CD4-positive, CD25-positive, alpha-beta regulatory T cell (primary cell): ENCODE measurements around the gene FAM13A. TPM values are rescaled to one million over a fixed set of nuclear protein-coding genes. Genes with fewer than 3 reads are reported as not detected.

Source experiments
- ATAC-seq, 2 donors: fragments of 150-1000 bp; cut with Tn5 transposase; one replicate each; pipeline ENCODE4 v1.10.0; 2021; ENCODE audit warnings: low read depth in 2 of 2, moderate number of reproducible peaks in 2 of 2, moderate library complexity in 1 of 2
- DNase-seq, 3 donors: peaks; one replicate each; pipeline versions ENCODE4 v3.0.0 to v3.0.0-alpha.2; 2012 to 2022; ENCODE audit warnings: mixed read lengths in 1 of 3
- H3K27ac ChIP-seq: one replicate; pipeline ENCODE4 v1.7.0; 2013; ENCODE audit warnings: mild to moderate bottlenecking, low read length; ENCODE audit not compliant: insufficient read depth, poor library complexity, severe bottlenecking
- H3K27me3 ChIP-seq: one replicate; pipeline ENCODE4 v1.7.0; 2013; ENCODE audit warnings: low read length; ENCODE audit not compliant: control insufficient read depth, insufficient read depth
- H3K36me3 ChIP-seq: one replicate; pipeline ENCODE4 v1.7.0; 2013; ENCODE audit warnings: mild to moderate bottlenecking, low read length, moderate library complexity; ENCODE audit not compliant: control insufficient read depth, insufficient read depth
- H3K4me1 ChIP-seq: 2 replicates; pipeline ENCODE4 v1.7.0; 2013; ENCODE audit warnings: mild to moderate bottlenecking, low read length; ENCODE audit not compliant: insufficient read depth, control insufficient read depth, poor library complexity, severe bottlenecking
- H3K4me3 ChIP-seq: one replicate; pipeline ENCODE4 v1.7.0; 2013; ENCODE audit warnings: low read depth, mild to moderate bottlenecking, low read length, moderate library complexity
- H3K9me3 ChIP-seq, 2 experiments: 1 replicate in 1 of 2; 2 replicates in 1 of 2; pipeline ENCODE4 v1.7.0; 2013; ENCODE audit warnings: low read length in 2 of 2, mild to moderate bottlenecking in 1 of 2, moderate library complexity in 1 of 2; ENCODE audit not compliant: control insufficient read depth in 2 of 2
- H3K27ac Mint-ChIP-seq, 3 donors: one replicate each; pipeline ENCODE4 v1.8.0; 2020 to 2022; ENCODE audit warnings: mild to moderate bottlenecking in 3 of 3, mixed read lengths in 3 of 3, moderate library complexity in 2 of 3
- H3K27me3 Mint-ChIP-seq: one replicate; pipeline ENCODE4 v1.8.0; 2022; ENCODE audit warnings: mild to moderate bottlenecking, mixed read lengths
- H3K36me3 Mint-ChIP-seq: one replicate; pipeline ENCODE4 v1.8.0; 2020; ENCODE audit warnings: mixed read lengths
- H3K4me1 Mint-ChIP-seq, 4 donors: one replicate each; pipeline ENCODE4 v1.8.0; 2020 to 2022; ENCODE audit warnings: mixed read lengths in 4 of 4, mild to moderate bottlenecking in 1 of 4
- H3K4me3 Mint-ChIP-seq, 4 donors: one replicate each; pipeline ENCODE4 v1.8.0; 2020 to 2022; ENCODE audit warnings: mild to moderate bottlenecking in 4 of 4, mixed read lengths in 4 of 4, moderate library complexity in 3 of 4
- H3K9me3 Mint-ChIP-seq, 7 donors: one replicate each; pipeline ENCODE4 v1.8.0; 2020 to 2022; ENCODE audit warnings: mixed read lengths in 7 of 7, mild to moderate bottlenecking in 3 of 7, moderate library complexity in 2 of 7
- polyA plus RNA-seq, 4 donors: library from polyadenylated mRNA; unstranded; fragments of 300-500 nt; fragmentation: Illumina TruSeq; gene quantifications; one replicate each; pipeline ENCODE4 v1.2.3, GENCODE V29; 2021
- total RNA-seq: library from RNA; stranded (reverse); gene quantifications from one replicate; pipeline ENCODE4 v1.2.3, GENCODE V29; 2022

Gene FAM13A
- total and polyA plus RNA-seq, 5 donors from 2014 or later: 7.8 to 38.4 (median 11.1) TPM

GRCh38 chr4:88786011-88786410 is 271.0 kb downstream of the FAM13A start:
- Mint-ChIP-seq H3K4me3 (no peak overlapping the region), H3K27me3 (no peaks in the 10 kb centered on the region), H3K27ac (no peak overlapping the region), H3K9me3 (no peaks in the 10 kb centered on the region), H3K36me3 (peaks cover 28% of the 10 kb centered on the region), H3K4me1 (peaks cover 0 to 7% (median 3%) of the 10 kb centered on the region in 4 donors)
- Histone ChIP-seq H3K4me1 (no peaks in the 10 kb centered on the region), H3K27me3 (no peaks in the 10 kb centered on the region), H3K27ac (no peak overlapping the region), H3K36me3 (peaks cover 35% of the 10 kb centered on the region), H3K9me3 (no peaks in the 10 kb centered on the region), H3K4me3 (no peak overlapping the region)
- DNase-seq (no peak), ATAC-seq (no peak)

GRCh38 chr4:88780389-88780788 is 276.6 kb downstream of the FAM13A start:
- Mint-ChIP-seq H3K36me3 (peaks cover 16% of the 10 kb centered on the region), H3K27ac (no peak overlapping the region), H3K27me3 (no peaks in the 10 kb centered on the region), H3K9me3 (no peaks in the 10 kb centered on the region), H3K4me3 (no peak overlapping the region), H3K4me1 (peaks cover 0 to 5% (median 0%) of the 10 kb centered on the region in 4 donors)
- peaks cover 23% of the 10 kb centered on the region for H3K36me3 ChIP-seq
- H3K4me3 ChIP-seq: no peak overlapping the region
- no peak for ATAC-seq
- no peaks in the 10 kb centered on the region for H3K27me3 ChIP-seq
- H3K9me3 ChIP-seq: no peaks in the 10 kb centered on the region
- no peaks in the 10 kb centered on the region for H3K4me1 ChIP-seq
- DNase-seq: no peak
- no peak overlapping the region for H3K27ac ChIP-seq

- no peaks in the 10 kb centered on the region for H3K27me3 Mint-ChIP-seq
- H3K36me3 Mint-ChIP-seq: peaks cover 20% of the 10 kb centered on the region
- H3K4me3 Mint-ChIP-seq: no peak overlapping the region
- H3K9me3 ChIP-seq: no peaks in the 10 kb centered on the region
- peaks cover 22% of the 10 kb centered on the region for H3K36me3 ChIP-seq
- no peaks in the 10 kb centered on the region for H3K27me3 ChIP-seq
- peaks cover 0 to 4% (median 0%) of the 10 kb centered on the region in 7 donors for H3K9me3 Mint-ChIP-seq
- ATAC-seq (no peak), DNase-seq (no peak)
- H3K4me1 ChIP-seq: no peaks in the 10 kb centered on the region
- H3K4me1 Mint-ChIP-seq: peaks cover 0 to 6% (median 1%) of the 10 kb centered on the region in 4 donors
- no peak overlapping the region for H3K27ac Mint-ChIP-seq
- H3K4me3 ChIP-seq: no peak overlapping the region
- H3K27ac ChIP-seq: no peak overlapping the region
Observed at GRCh38 chr4:88779431-88779830, 277.6 kb downstream of the FAM13A start.

GRCh38 chr4:88775529-88775928 is 281.5 kb downstream of the FAM13A start:
- peaks cover 0 to 4% (median 0%) of the 10 kb centered on the region in 7 donors for H3K9me3 Mint-ChIP-seq
- H3K27me3 ChIP-seq: no peaks in the 10 kb centered on the region
- H3K9me3 ChIP-seq: no peaks in the 10 kb centered on the region
- H3K4me3 ChIP-seq: no peak overlapping the region
- peak overlapping the region in 1 of 3 donors; percentile 33 for H3K27ac Mint-ChIP-seq
- peaks cover 15% of the 10 kb centered on the region for H3K36me3 ChIP-seq
- DNase-seq: no peak
- H3K27ac ChIP-seq: no peak overlapping the region
- H3K4me1 Mint-ChIP-seq: peaks cover 0 to 9% (median 1%) of the 10 kb centered on the region in 4 donors
- ATAC-seq: no peak
- no peak overlapping the region for H3K4me3 Mint-ChIP-seq
- H3K36me3 Mint-ChIP-seq: peaks cover 37% of the 10 kb centered on the region
- no peaks in the 10 kb centered on the region for H3K4me1 ChIP-seq
- H3K27me3 Mint-ChIP-seq: no peaks in the 10 kb centered on the region

DNA sequence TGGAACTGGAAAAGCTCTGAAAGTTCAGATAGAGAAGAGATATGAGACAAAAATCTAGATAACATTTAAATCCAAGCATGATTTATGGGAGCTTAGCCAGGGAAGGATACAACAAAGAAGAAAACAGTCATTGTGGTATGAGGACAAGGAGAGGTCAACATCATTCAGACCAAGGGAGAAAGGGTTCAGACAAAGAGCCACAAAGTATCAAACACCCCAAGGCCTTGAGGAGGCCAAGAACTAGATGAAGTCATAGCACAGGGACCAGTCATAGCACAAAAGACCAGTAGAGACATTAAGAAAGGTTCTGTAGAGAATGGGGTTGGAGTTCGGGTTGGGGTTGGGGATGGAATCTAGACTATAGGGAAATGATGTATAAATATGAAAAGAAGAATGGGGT is 282.0 kb downstream of the FAM13A start:
- peaks cover 0 to 4% (median 0%) of the 10 kb centered on the region in 7 donors for H3K9me3 Mint-ChIP-seq

DNA sequence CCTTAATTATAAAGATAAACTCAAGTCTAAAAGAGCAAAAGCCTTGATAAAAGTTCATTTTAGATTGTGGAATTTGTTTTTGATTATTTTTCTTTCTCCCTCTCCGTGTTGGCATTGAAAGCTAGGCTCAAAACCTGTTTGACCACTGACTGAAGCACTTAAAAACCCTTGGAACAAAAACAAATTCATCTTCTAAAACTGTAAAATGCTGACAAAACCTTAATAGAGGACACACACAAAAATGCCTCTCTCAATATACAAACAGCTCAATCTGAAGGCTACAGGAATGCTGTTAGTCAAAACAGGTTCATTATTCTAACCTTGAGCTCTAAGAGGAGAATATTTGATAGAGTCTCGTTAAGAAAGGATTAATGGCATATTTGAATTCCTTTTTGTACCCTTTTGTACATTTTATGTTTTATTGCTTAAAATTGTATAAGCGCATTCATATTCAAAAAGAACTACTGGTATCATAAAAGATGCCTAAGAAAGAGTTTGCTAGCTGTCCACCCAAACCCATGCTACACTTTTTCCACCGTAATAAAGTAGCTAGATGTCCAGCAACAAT is 285.0 kb downstream of the FAM13A start:
- Histone ChIP-seq H3K4me1 (no peaks in the 10 kb centered on the region), H3K9me3 (no peaks in the 10 kb centered on the region), H3K27ac (no peak overlapping the region), H3K4me3 (no peak overlapping the region), H3K27me3 (no peaks in the 10 kb centered on the region), H3K36me3 (peaks cover 5% of the 10 kb centered on the region)
- DNase-seq (no peak), ATAC-seq (no peak)
- Mint-ChIP-seq H3K4me1 (peaks cover 0 to 9% (median 1%) of the 10 kb centered on the region in 4 donors), H3K36me3 (peaks cover 31% of the 10 kb centered on the region), H3K4me3 (no peak overlapping the region), H3K27ac (no peak overlapping the region), H3K9me3 (peaks cover 0 to 4% (median 0%) of the 10 kb centered on the region in 7 donors), H3K27me3 (no peaks in the 10 kb centered on the region)

More for the DNA sequence above, 282.0 kb downstream of the FAM13A start:
- H3K4me1 ChIP-seq: no peaks in the 10 kb centered on the region
- no peak overlapping the region for H3K27ac ChIP-seq
- ATAC-seq (no peak), DNase-seq (no peak)
- no peak overlapping the region for H3K4me3 ChIP-seq
- Mint-ChIP-seq H3K27ac (peak overlapping the region in 1 of 3 donors; percentile 33), H3K4me3 (no peak overlapping the region), H3K36me3 (peaks cover 32% of the 10 kb centered on the region), H3K4me1 (peaks cover 0 to 9% (median 1%) of the 10 kb centered on the region in 4 donors), H3K27me3 (no peaks in the 10 kb centered on the region)
- peaks cover 15% of the 10 kb centered on the region for H3K36me3 ChIP-seq
- no peaks in the 10 kb centered on the region for H3K27me3 ChIP-seq
- no peaks in the 10 kb centered on the region for H3K9me3 ChIP-seq

DNA sequence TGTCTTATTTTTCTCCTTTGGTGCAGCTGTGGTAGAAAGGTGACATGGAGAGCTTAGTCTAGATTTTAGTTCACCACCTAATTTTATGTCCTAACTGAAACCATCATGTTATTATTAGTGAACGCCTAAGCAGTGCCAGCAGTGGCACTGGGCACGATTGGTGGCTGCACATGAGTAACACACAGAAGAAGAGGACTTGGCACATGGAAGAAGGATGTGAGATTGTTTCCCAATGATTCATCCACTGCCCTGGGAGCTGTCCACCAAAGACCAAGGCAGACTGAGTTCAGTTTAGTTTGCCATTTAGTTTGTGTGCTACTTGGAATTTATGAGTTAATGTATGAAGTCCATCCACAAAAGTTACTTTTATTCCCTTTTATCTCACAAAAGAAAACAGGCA is 291.3 kb downstream of the FAM13A start:
- Histone ChIP-seq H3K9me3 (no peaks in the 10 kb centered on the region), H3K4me1 (no peaks in the 10 kb centered on the region), H3K4me3 (no peak overlapping the region), H3K27me3 (no peaks in the 10 kb centered on the region), H3K36me3 (peaks cover 4% of the 10 kb centered on the region), H3K27ac (no peak overlapping the region)
- peaks cover 0 to 12% (median 2%) of the 10 kb centered on the region in 4 donors for H3K4me1 Mint-ChIP-seq
- ATAC-seq (no peak), DNase-seq (no peak)
- peaks cover 5% of the 10 kb centered on the region for H3K27me3 Mint-ChIP-seq
- H3K9me3 Mint-ChIP-seq: peaks cover 0 to 2% (median 0%) of the 10 kb centered on the region in 7 donors
- no peak overlapping the region for H3K27ac Mint-ChIP-seq
- no peak overlapping the region for H3K4me3 Mint-ChIP-seq
- H3K36me3 Mint-ChIP-seq: peaks cover 21% of the 10 kb centered on the region

GRCh38 chr4:88763075-88763474 is 293.9 kb downstream of the FAM13A start:
- Histone ChIP-seq H3K4me3 (no peak overlapping the region), H3K27me3 (no peaks in the 10 kb centered on the region), H3K27ac (no peak overlapping the region), H3K36me3 (peaks cover 10% of the 10 kb centered on the region), H3K4me1 (no peaks in the 10 kb centered on the region), H3K9me3 (no peaks in the 10 kb centered on the region)
- Mint-ChIP-seq H3K27me3 (peaks cover 5% of the 10 kb centered on the region), H3K4me1 (peaks cover 0 to 12% (median 2%) of the 10 kb centered on the region in 4 donors), H3K27ac (no peak overlapping the region), H3K9me3 (peaks cover 0 to 2% (median 0%) of the 10 kb centered on the region in 7 donors), H3K36me3 (peaks cover 24% of the 10 kb centered on the region), H3K4me3 (no peak overlapping the region)
- DNase-seq (no peak), ATAC-seq (no peak)
